MCF 10A (cell line): ENCODE results near the gene HSP90B1. TPM values are rescaled to one million over a fixed set of nuclear protein-coding genes. Genes with fewer than 3 reads are reported as not detected.
A peak's percentile ranks its signal among the peaks of the same experiment; 100 is the strongest.

Source experiments
- BruUV-seq: library from RNA; stranded (reverse); fragments of 400-500 nt; replicated peaks from 2 replicates; lab custom pipeline; 2021; lab: Mats Ljungman, UMichigan
- CTCF ChIA-PET: fragments of 300-600 bp; sonication (Branson Sonifier 250); formaldehyde crosslinking; extraction: SDS; loops from one replicate; lab custom pipeline; 2021; ENCODE audit warnings: antibody characterized with exemption, inconsistent platforms; lab: Yijun Ruan, JAX
- POLR2A ChIA-PET: fragments of 300-600, 350-650 bp; sonication (Branson Sonifier 250); formaldehyde crosslinking; extraction: SDS; loops from one replicate; lab custom pipeline; 2020; ENCODE audit warnings: antibody characterized with exemption, inconsistent platforms; lab: Yijun Ruan, JAX
- DNase-seq: peaks from one replicate; pipeline ENCODE4 v3.0.0-alpha.2; 2018; ENCODE audit not compliant: unreplicated experiment
- H3K27ac Mint-ChIP-seq: one replicate; pipeline ENCODE4 v1.8.0; 2022; ENCODE audit warnings: mild to moderate bottlenecking, low read depth, mixed read lengths; ENCODE audit not compliant: unreplicated experiment
- H3K27me3 Mint-ChIP-seq: one replicate; pipeline ENCODE4 v1.8.0; 2022; ENCODE audit warnings: mixed read lengths; ENCODE audit not compliant: insufficient read depth, unreplicated experiment
- H3K36me3 Mint-ChIP-seq: one replicate; pipeline ENCODE4 v1.8.0; 2022; ENCODE audit warnings: mild to moderate bottlenecking, moderate library complexity, mixed read lengths; ENCODE audit not compliant: insufficient read depth, unreplicated experiment
- H3K4me1 Mint-ChIP-seq: one replicate; pipeline ENCODE4 v1.8.0; 2022; ENCODE audit warnings: mixed read lengths; ENCODE audit not compliant: insufficient read depth, unreplicated experiment
- H3K4me3 Mint-ChIP-seq: one replicate; pipeline ENCODE4 v1.8.0; 2022; ENCODE audit warnings: mild to moderate bottlenecking, moderate library complexity, mixed read lengths; ENCODE audit not compliant: unreplicated experiment
- H3K9me3 Mint-ChIP-seq: one replicate; pipeline ENCODE4 v1.8.0; 2022; ENCODE audit warnings: mixed read lengths; ENCODE audit not compliant: unreplicated experiment
- CTCF ChIP-seq: fragments of 200-600 bp; IDR thresholded peaks from one replicate; pipeline ENCODE4 v1.8.0; 2022; ENCODE audit warnings: antibody characterized with exemption, mild to moderate bottlenecking; ENCODE audit not compliant: unreplicated experiment
- intact Hi-C: fragments of 100-400 bp; cut with micrococcal nuclease; formaldehyde crosslinking; loops from 2 replicates; pipeline ENCODE4 v1.14.1; 2022
- total RNA-seq: library from RNA; stranded (reverse); gene quantifications from 2 replicates; pipeline ENCODE4 v1.2.3, GENCODE V29; 2022

The HSP90B1 gene
- total RNA-seq, 1 experiment from 2014 or later: 1,052 TPM

GRCh38 chr12:103930787-103931735, 851 bp downstream of the HSP90B1 start:
- H3K27ac Mint-ChIP-seq: peak overlapping the region; percentile 58
- peak overlapping the region; percentile 75 for H3K4me3 Mint-ChIP-seq
- H3K27me3 Mint-ChIP-seq: no peaks in the 10 kb centered on the region
- peaks cover 32% of the 10 kb centered on the region for H3K4me1 Mint-ChIP-seq
- CTCF ChIA-PET: no interaction called here
- no peaks in the 10 kb centered on the region for H3K9me3 Mint-ChIP-seq
- POLR2A ChIA-PET: interaction anchor here (1.0 to 6.1 kb wide), 12 partner anchors 11 to 356 kb away, joined by 3 to 97 read pairs (median 8); partner anchors contain the start of genes NT5DC3 and TDG
- intact Hi-C loops: loop anchor here (1.0 kb wide), 2 partner anchors 26 to 132 kb away; a partner anchor contains a TSS
- peaks cover 54% of the 10 kb centered on the region for H3K36me3 Mint-ChIP-seq
- no TSS peak for BruUV-seq
- DNase-seq: peak; percentile 34
- no peak for TF ChIP-seq CTCF

- Mint-ChIP-seq H3K27ac (no peak overlapping the region), H3K27me3 (no peaks in the 10 kb centered on the region), H3K9me3 (no peaks in the 10 kb centered on the region), H3K4me1 (peaks cover 35% of the 10 kb centered on the region), H3K36me3 (peaks cover 76% of the 10 kb centered on the region), H3K4me3 (peak overlapping the region; percentile 75)
- intact Hi-C loops: no loop called here
- ChIA-PET POLR2A (interaction anchor here (0.6 to 1.0 kb wide), 3 partner anchors 16 to 32 kb away, joined by 3 to 5 read pairs (median 3); partner anchors contain the start of gene TDG), CTCF (no interaction called here)
- no peak for DNase-seq
- TF ChIP-seq CTCF: no peak
- BruUV-seq: no TSS peak
These were observed 3.0 kb downstream of the HSP90B1 start for GRCh38 chr12:103933237-103933636.

- ChIA-PET POLR2A (interaction anchor here (2.8 kb wide), 1 partner anchor 29 kb away, joined by 10 read pairs; the partner anchor contains the start of gene TDG), CTCF (interaction anchor here (0.7 to 2.0 kb wide), 7 partner anchors 11 to 309 kb away, joined by 3 to 11 read pairs (median 3); partner anchors contain the start of gene TDG)
- H3K4me3 Mint-ChIP-seq: no peak overlapping the region
- TF ChIP-seq CTCF: no peak
- H3K27me3 Mint-ChIP-seq: no peaks in the 10 kb centered on the region
- intact Hi-C loops: no loop called here
- BruUV-seq: no TSS peak
- peaks cover 100% of the 10 kb centered on the region for H3K36me3 Mint-ChIP-seq
- no peaks in the 10 kb centered on the region for H3K9me3 Mint-ChIP-seq
- DNase-seq: no peak
- peaks cover 30% of the 10 kb centered on the region for H3K4me1 Mint-ChIP-seq
- H3K27ac Mint-ChIP-seq: no peak overlapping the region
These were observed 6.5 kb downstream of the HSP90B1 start for GRCh38 chr12:103936679-103937078.

DNA sequence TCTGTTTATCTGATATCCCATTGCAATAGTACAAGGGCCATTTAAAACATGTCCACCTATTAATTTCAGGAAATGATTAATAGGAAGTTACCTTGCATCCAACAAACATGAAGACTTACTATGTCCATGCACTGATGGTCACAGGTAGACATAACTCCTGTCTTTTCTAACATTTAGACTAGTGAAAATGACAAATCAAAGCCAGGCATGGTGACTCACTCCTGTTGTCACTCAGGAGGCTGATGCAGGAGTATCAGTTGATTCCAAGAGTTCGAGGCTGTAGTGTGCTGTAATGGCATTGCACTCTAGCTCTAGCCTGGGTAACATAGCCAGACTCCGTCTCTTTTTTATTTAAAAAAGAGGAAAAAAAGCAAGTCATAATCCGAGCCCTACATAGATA, 14.8 kb downstream of the HSP90B1 start:
- ChIA-PET POLR2A (interaction anchor here (1.7 to 2.7 kb wide), 2 partner anchors 11 to 13 kb away, joined by 9 to 12 read pairs; a partner anchor contains a TSS), CTCF (interaction anchor here (0.9 kb wide), 1 partner anchor 10 kb away, joined by 3 read pairs; no protein-coding TSS in a partner anchor)
- intact Hi-C loops: no loop called here
- Mint-ChIP-seq H3K27ac (peak overlapping the region; percentile 39), H3K4me1 (no peaks in the 10 kb centered on the region), H3K4me3 (no peak overlapping the region), H3K36me3 (peaks cover 99% of the 10 kb centered on the region), H3K9me3 (no peaks in the 10 kb centered on the region), H3K27me3 (no peaks in the 10 kb centered on the region)
- no peak for DNase-seq
- no peak for TF ChIP-seq CTCF
- no TSS peak for BruUV-seq
